T follicular helper cell (primary cell): Measurements from ENCODE around the gene ASTN2.

ENCODE experiments used
- DNase-seq: peaks from one replicate; pipeline ENCODE4 v3.0.0-alpha.2; 2020; ENCODE audit warnings: low read depth

Gene ASTN2

GRCh38 chr9:116668970-116669695 lies 745.7 kb downstream of the ASTN2 start:
- DNase-seq, result no peak

GRCh38 chr9:116663581-116663980 lies 751.3 kb downstream of the ASTN2 start:
- no peak for DNase-seq

GRCh38 chr9:116662646-116663310 lies 752.1 kb downstream of the ASTN2 start:
- DNase-seq, result no peak

- no peak for DNase-seq
Measured at GRCh38 chr9:116661037-116661954, 753.6 kb downstream of the ASTN2 start.

- no peak for DNase-seq
Measured at GRCh38 chr9:116658265-116658664, 756.6 kb downstream of the ASTN2 start.

- DNase-seq, result no peak
Measured at GRCh38 chr9:116656977-116657376, 757.9 kb downstream of the ASTN2 start.

- DNase-seq, result no peak
Measured at GRCh38 chr9:116656501-116656971, 758.3 kb downstream of the ASTN2 start.

- DNase-seq, result no peak
Measured at GRCh38 chr9:116654059-116654355, 760.9 kb downstream of the ASTN2 start.

GRCh38 chr9:116653348-116654058 lies 761.4 kb downstream of the ASTN2 start:
- DNase-seq, result no peak

- no peak for DNase-seq
Measured at GRCh38 chr9:116647515-116647809, 767.4 kb downstream of the ASTN2 start.

- no peak for DNase-seq
Measured at GRCh38 chr9:116646661-116647514, 768.0 kb downstream of the ASTN2 start.

GRCh38 chr9:116644091-116644688 lies 770.7 kb downstream of the ASTN2 start:
- DNase-seq, result no peak

GRCh38 chr9:116643691-116644090 lies 771.2 kb downstream of the ASTN2 start:
- DNase-seq, result no peak

- DNase-seq, result no peak
Measured at GRCh38 chr9:116641292-116642059, 773.4 kb downstream of the ASTN2 start.

- DNase-seq, result no peak
Measured at GRCh38 chr9:116639251-116639741, 775.6 kb downstream of the ASTN2 start.

GRCh38 chr9:116635908-116636307 lies 778.9 kb downstream of the ASTN2 start:
- no peak for DNase-seq

- no peak for DNase-seq
Measured at GRCh38 chr9:116632990-116633838, 781.6 kb downstream of the ASTN2 start.

- no peak for DNase-seq
Measured at GRCh38 chr9:116629634-116630033, 785.2 kb downstream of the ASTN2 start.

- no peak for DNase-seq
Measured at GRCh38 chr9:116628716-116629115, 786.1 kb downstream of the ASTN2 start.
